Measurements from ENCODE around the gene CDK7. TPM values are rescaled to one million over a fixed set of nuclear protein-coding genes. Genes with fewer than 3 reads are reported as not detected.

CDK7 gene
- total RNA-seq (10 to 100 TPM in 7 of 9 donors, 1 to 10 TPM in 2; 9.6 to 23.1 (median 14.5) TPM), polyA plus RNA-seq (10 to 100 TPM; 11.6 to 21.1 TPM)
- long read RNA-seq, donor 1, partial matches to known transcripts = 1 of 4 reads
- long read RNA-seq, donor 1, other reads (novel, unspliced or antisense) = 0 of 4 reads
- long read RNA-seq, donor 2, transcript CDK7-201 (12 exons, 1,439 nt) = major isoform, 35 of 39 reads
- long read RNA-seq, donor 2, partial matches to known transcripts = 0 of 39 reads
- long read RNA-seq, donor 2, other reads (novel, unspliced or antisense) = 4 of 39 reads
- long read RNA-seq, donor 3, transcript CDK7-201 (12 exons, 1,439 nt) = major isoform, 7 of 10 reads
- long read RNA-seq, donor 3, partial matches to known transcripts = 1 of 10 reads
- long read RNA-seq, donor 3, other reads (novel, unspliced or antisense) = 2 of 10 reads

GRCh38 chr5:69234457-69235268, at the start of gene CDK7:
Gene CDK7 (plus strand): TSS chr5:69234886. CDS start chr5:69234976, 90 bp downstream.
- no peaks in the 10 kb centered on the region for H3K27me3 ChIP-seq

GRCh38 chr5:69187342-69187741, 47.3 kb upstream of the CDK7 start:
- Histone ChIP-seq H3K4me1 (peaks cover 0 to 17% (median 10%) of the 10 kb centered on the region in 12 donors), H3K4me3 (no peak overlapping the region), H3K27ac (no peak overlapping the region), H3K27me3 (no peaks in the 10 kb centered on the region), H3K9me3 (no peaks in the 10 kb centered on the region), H3K36me3 (no peaks in the 10 kb centered on the region)
- 91 to 97% (median 94%) methylated on average over 2 of the region's 2 CpGs for WGBS, 4 donors
- no peak for TF ChIP-seq CTCF (IDR thresholded peaks at IDR 0.05)
- no peak for TF ChIP-seq POLR2A (IDR thresholded peaks at IDR 0.05)
- no peak for ATAC-seq
- DNase-seq = no peak
- intact Hi-C loops (cut with DNase I) = loop anchor here in 2 of 10 donors (5.0 to 10.0 kb wide), 2 partner anchors 90 to 147 kb away; partner anchors contain the start of gene CCDC125 (in 1 of the 2)

More at GRCh38 chr5:69234457-69235268, at the start of gene CDK7:
- intact Hi-C loops (cut with DNase I) = loop anchor here in 7 of 10 donors (1.0 to 10.0 kb wide), 10 partner anchors 16 to 142 kb away; partner anchors contain the start of genes SLC30A5 (in 3 of the 7), CCDC125 (in 2 of the 7), CCNB1 (in 2 of the 7) and AK6 (in 1 of the 7)
- Histone ChIP-seq H3K9me3 (no peaks in the 10 kb centered on the region), H3K4me1 (peaks cover 3 to 27% (median 18%) of the 10 kb centered on the region in 12 donors), H3K4me3 (peak within 1 kb of the TSS; percentile 65 to 96 (median 88)), H3K36me3 (peaks cover 0 to 45% (median 24%) of the 10 kb centered on the region in 9 donors), H3K27ac (peak within 1 kb of the TSS; percentile 35 to 91 (median 84))
- ATAC-seq (peak; percentile 99 to 100 (median 100)), DNase-seq (peak; percentile 94 to 95 (median 95))
- WGBS, 4 donors = 0% methylated on average over 37 to 49 of the region's 49 CpGs
- peak in 1 of 2 donors; percentile 65 for TF ChIP-seq POLR2A (IDR thresholded peaks at IDR 0.05)
- TF ChIP-seq CTCF (IDR thresholded peaks at IDR 0.05) = no peak

- intact Hi-C loops (cut with DNase I) = loop anchor here in 3 of 10 donors (1.0 to 10.0 kb wide), 5 partner anchors 22 to 146 kb away; partner anchors contain the start of genes CCDC125 (in 1 of the 3), CCNB1 (in 1 of the 3) and CDK7 (in 1 of the 3)
- Histone ChIP-seq H3K9me3 (no peaks in the 10 kb centered on the region), H3K27me3 (no peaks in the 10 kb centered on the region), H3K4me1 (peaks cover 0 to 17% (median 10%) of the 10 kb centered on the region in 12 donors), H3K4me3 (peak overlapping the region; percentile 58 to 95 (median 80)), H3K36me3 (no peaks in the 10 kb centered on the region), H3K27ac (peak overlapping the region in 11 of 12 donors; percentile 49 to 80 (median 68))
- WGBS, 4 donors = 16 to 23% (median 23%) methylated on average over 8 of the region's 8 CpGs
- TF ChIP-seq CTCF (IDR thresholded peaks at IDR 0.05) (no peak), POLR2A (IDR thresholded peaks at IDR 0.05) (no peak)
- ATAC-seq (peak in 1 of 4 donors; percentile 25), DNase-seq (no peak)
These were observed 45.9 kb upstream of the CDK7 start for GRCh38 chr5:69188811-69189161.
